Common myeloid progenitor, CD34-positive (primary cell): ENCODE results near the gene SPTY2D1.

Source experiments
- CTCF ChIA-PET: fragments of 350-600 bp; sonication (Branson Sonifier 250); formaldehyde crosslinking; loops from one replicate; lab custom pipeline; 2021; ENCODE audit warnings: antibody characterized with exemption; lab: Charles Lee
- POLR2A ChIA-PET: fragments of 350-600 bp; sonication (Branson Sonifier 250); formaldehyde crosslinking; loops from one replicate; lab custom pipeline; 2021; ENCODE audit warnings: antibody characterized with exemption; lab: Charles Lee
- DNase-seq, 3 donors: peaks; one replicate each; pipeline versions ENCODE4 v3.0.0 to v3.0.0-alpha.2; 2013
- H3K27ac ChIP-seq, 2 experiments: 1 replicate in 1 of 2; 2 replicates in 1 of 2; pipeline ENCODE4 v1.7.0; 2013; ENCODE audit warnings: inconsistent platforms in 2 of 2, low read length in 2 of 2, mild to moderate bottlenecking in 2 of 2, low read depth in 1 of 2, moderate library complexity in 1 of 2; ENCODE audit not compliant: severe bottlenecking in 2 of 2, insufficient read depth in 1 of 2, poor library complexity in 1 of 2
- H3K27me3 ChIP-seq, 5 experiments: replicated peaks in 2 of 5; 1 replicate in 3 of 5; 2 replicates in 2 of 5; pipeline versions ENCODE4 v1.6.1 to v1.7.0; 2013; ENCODE audit warnings: low read length in 4 of 5, mild to moderate bottlenecking in 2 of 5, moderate library complexity in 2 of 5, inconsistent platforms in 1 of 5; ENCODE audit not compliant: insufficient read depth in 5 of 5, control insufficient read depth in 4 of 5
- H3K36me3 ChIP-seq, 4 experiments: 1 replicate in 2 of 4; 2 replicates in 2 of 4; pipeline versions ENCODE4 v1.6.1 to v1.7.0; 2013; ENCODE audit warnings: low read length in 3 of 4, control low read depth in 1 of 4, mild to moderate bottlenecking in 1 of 4; ENCODE audit not compliant: control insufficient read depth in 4 of 4, insufficient read depth in 4 of 4
- H3K4me1 ChIP-seq, 4 experiments: 1 replicate in 3 of 4; 2 replicates in 1 of 4; pipeline versions ENCODE4 v1.6.1 to v1.7.1; 2013; ENCODE audit warnings: low read length in 3 of 4, mild to moderate bottlenecking in 3 of 4, control low read depth in 1 of 4, inconsistent platforms in 1 of 4, moderate library complexity in 1 of 4; ENCODE audit not compliant: control insufficient read depth in 4 of 4, insufficient read depth in 4 of 4; ENCODE audit errors: control extremely low read depth in 1 of 4
- H3K4me3 ChIP-seq, 7 experiments: 1 replicate in 4 of 7; 2 replicates in 3 of 7; pipeline versions ENCODE4 v1.5.1 to v1.7.0; 2013; ENCODE audit warnings: mild to moderate bottlenecking in 7 of 7, low read length in 6 of 7, moderate library complexity in 6 of 7, inconsistent platforms in 2 of 7, low read depth in 2 of 7, control low read depth in 1 of 7; ENCODE audit not compliant: insufficient read depth in 4 of 7, control insufficient read depth in 1 of 7; ENCODE audit errors: extremely low read depth in 1 of 7
- H3K9me3 ChIP-seq, 5 experiments: 1 replicate in 4 of 5; 2 replicates in 1 of 5; pipeline versions ENCODE4 v1.6.1 to v1.7.1; 2013; ENCODE audit warnings: low read length in 4 of 5, mild to moderate bottlenecking in 2 of 5, inconsistent platforms in 1 of 5, low read depth in 1 of 5, moderate library complexity in 1 of 5; ENCODE audit not compliant: control insufficient read depth in 4 of 5, insufficient read depth in 2 of 5; ENCODE audit errors: control extremely low read depth in 1 of 5
- WGBS: methylation state at CpG from one replicate; pipeline ENCODE4 v1.1.5; 2013; ENCODE audit not compliant: insufficient coverage; 5-methylcytosine and 5-hydroxymethylcytosine counted together

SPTY2D1 gene

DNA sequence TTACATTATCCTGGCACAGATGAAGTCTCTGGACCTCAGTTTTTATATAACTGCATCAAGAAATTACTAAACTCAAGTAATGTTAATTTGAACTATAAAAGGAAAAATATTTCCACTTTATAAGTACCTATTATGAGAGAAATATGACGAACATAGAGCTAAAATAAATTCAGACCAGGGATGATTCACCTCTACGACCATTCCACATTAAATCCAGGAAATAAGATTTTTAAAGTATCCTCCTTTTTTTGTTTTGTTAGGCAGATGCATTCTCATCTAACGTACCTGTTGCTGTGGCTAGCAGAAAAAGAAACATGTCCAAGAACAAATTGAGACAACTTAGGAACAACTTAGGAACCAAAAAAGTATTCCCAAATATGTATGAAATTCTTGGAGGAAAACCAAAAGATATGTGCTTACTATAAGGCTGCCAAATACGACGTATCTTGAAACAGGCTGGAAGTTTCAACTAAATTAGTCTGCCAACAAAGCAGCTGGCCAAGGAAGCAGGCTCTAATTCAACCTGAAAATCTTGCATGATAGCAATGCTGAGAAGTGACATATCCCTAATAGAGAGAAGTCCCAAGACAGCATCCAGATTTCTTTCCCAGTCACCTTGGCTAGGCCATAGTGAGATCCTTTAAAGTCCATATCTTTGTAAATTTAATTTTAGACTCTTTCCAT is 15.7 kb downstream of the SPTY2D1 start:
- H3K27ac ChIP-seq = peak overlapping the region in 1 of 2 experiments; percentile 55
- H3K4me3 ChIP-seq = peak overlapping the region in 2 of 7 experiments; percentile 40 to 59
- peaks cover 0 to 1% (median 0%) of the 10 kb centered on the region in 5 experiments for H3K9me3 ChIP-seq
- ChIA-PET CTCF (interaction anchor here (0.8 to 2.1 kb wide), 4 partner anchors 15 to 105 kb away, joined by 3 to 6 read pairs (median 4); partner anchors contain the start of gene SPTY2D1), POLR2A (interaction anchor here (0.6 to 0.9 kb wide), 2 partner anchors 16 to 23 kb away, joined by 3 to 5 read pairs; partner anchors contain the start of gene SPTY2D1)
- peaks cover 2 to 18% (median 15%) of the 10 kb centered on the region in 4 experiments for H3K36me3 ChIP-seq
- no peaks in the 10 kb centered on the region for H3K27me3 ChIP-seq
- no peak for DNase-seq
- H3K4me1 ChIP-seq = peaks cover 25 to 46% (median 37%) of the 10 kb centered on the region in 4 experiments
- 82% methylated on average over 3 of the region's 5 CpGs for WGBS

- Histone ChIP-seq H3K27ac (peak overlapping the region in 1 of 2 experiments; percentile 55), H3K27me3 (no peaks in the 10 kb centered on the region), H3K36me3 (peaks cover 2 to 20% (median 17%) of the 10 kb centered on the region in 4 experiments), H3K4me3 (peak overlapping the region in 4 of 7 experiments; percentile 32 to 59 (median 45)), H3K4me1 (peaks cover 25 to 46% (median 37%) of the 10 kb centered on the region in 4 experiments), H3K9me3 (no peaks in the 10 kb centered on the region)
- POLR2A ChIA-PET = interaction anchor here (0.9 kb wide), 1 partner anchor 16 kb away, joined by 5 read pairs; the partner anchor contains the start of gene SPTY2D1
- CTCF ChIA-PET = interaction anchor here (0.8 to 2.1 kb wide), 3 partner anchors 14 to 106 kb away, joined by 3 to 6 read pairs (median 4); partner anchors contain the start of gene SPTY2D1
- peak; percentile 37 to 81 (median 78) for DNase-seq
- 8% methylated on average over 2 of the region's 10 CpGs for WGBS
Observed at GRCh38 chr11:18617688-18618341, 16.3 kb downstream of the SPTY2D1 start.

DNA sequence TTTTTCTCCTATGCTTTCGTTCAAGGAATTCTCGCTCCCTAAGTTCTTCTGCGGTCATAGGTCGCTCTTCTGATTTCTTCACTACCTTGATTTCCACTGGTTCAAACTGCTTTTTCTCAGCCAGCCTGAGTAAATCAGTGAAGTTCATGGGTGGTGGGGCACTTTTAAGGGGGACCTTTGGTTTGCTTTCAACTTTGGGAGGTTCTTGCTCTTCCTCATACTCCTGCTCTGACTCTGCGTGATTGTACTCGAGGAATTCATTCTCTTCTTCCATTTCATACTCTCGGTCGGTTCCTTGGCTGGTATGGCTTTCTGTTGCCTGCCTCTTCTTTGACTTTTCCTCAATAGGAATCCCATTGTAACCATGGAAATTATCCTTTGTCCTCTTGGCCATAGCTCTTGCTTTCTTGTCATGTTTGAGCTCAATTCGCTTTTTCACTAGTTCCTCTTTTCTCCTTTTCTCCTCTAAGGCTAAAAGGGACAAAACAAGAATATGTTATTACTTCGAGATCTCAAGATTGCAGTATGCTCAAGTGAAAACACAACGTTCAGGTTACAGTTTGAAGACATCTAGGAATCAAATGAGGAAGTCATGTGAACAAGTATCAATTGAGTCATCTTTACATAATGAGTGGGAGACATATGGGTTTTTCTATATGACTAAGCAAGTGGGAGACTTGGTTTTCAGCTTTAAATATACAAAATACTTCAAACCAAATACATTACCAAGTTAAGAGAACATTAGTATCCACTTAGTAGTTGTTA is 18.3 kb downstream of the SPTY2D1 start:
- POLR2A ChIA-PET = no interaction called here
- WGBS = 80% methylated on average over 9 of the region's 11 CpGs
- Histone ChIP-seq H3K27me3 (no peaks in the 10 kb centered on the region), H3K9me3 (no peaks in the 10 kb centered on the region), H3K4me3 (peak overlapping the region in 1 of 7 experiments; percentile 14), H3K4me1 (peaks cover 25 to 46% (median 37%) of the 10 kb centered on the region in 4 experiments), H3K27ac (no peak overlapping the region), H3K36me3 (peaks cover 2 to 30% (median 23%) of the 10 kb centered on the region in 4 experiments)
- peak; percentile 38 to 91 (median 82) for DNase-seq
- CTCF ChIA-PET = interaction anchor here (0.5 to 1.4 kb wide), 5 partner anchors 12 to 115 kb away, joined by 3 to 4 read pairs (median 3); no protein-coding TSS in a partner anchor

DNA sequence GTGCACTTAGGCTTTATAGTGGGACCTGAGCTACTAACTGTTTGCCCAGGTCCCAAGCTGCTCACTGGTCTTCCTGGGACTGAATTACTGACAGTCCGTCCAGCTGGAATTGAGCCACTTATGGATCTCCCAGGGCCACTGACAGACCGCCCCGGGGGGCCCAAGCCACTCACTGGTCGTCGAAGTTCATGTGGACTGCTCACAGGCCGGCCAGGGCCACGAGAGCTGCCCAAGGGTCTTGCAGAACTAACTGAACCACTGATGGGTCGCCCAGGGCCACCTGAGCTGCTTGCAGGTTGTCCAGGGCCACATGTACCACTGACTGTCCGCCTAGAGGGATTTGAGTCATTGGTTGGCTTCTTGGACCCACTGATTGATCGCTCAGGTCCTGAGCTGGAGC is 19.5 kb downstream of the SPTY2D1 start:
- Histone ChIP-seq H3K27me3 (no peaks in the 10 kb centered on the region), H3K4me3 (no peak overlapping the region), H3K36me3 (peaks cover 4 to 36% (median 27%) of the 10 kb centered on the region in 4 experiments), H3K9me3 (no peaks in the 10 kb centered on the region), H3K4me1 (peaks cover 25 to 46% (median 36%) of the 10 kb centered on the region in 4 experiments), H3K27ac (no peak overlapping the region)
- WGBS = 96% methylated on average over 9 of the region's 10 CpGs
- ChIA-PET POLR2A (no interaction called here), CTCF (interaction anchor here (0.6 to 2.5 kb wide), 4 partner anchors 12 to 181 kb away, joined by 3 to 9 read pairs (median 3); no protein-coding TSS in a partner anchor)
- no peak for DNase-seq

- H3K36me3 ChIP-seq = peaks cover 13 to 53% (median 32%) of the 10 kb centered on the region in 4 experiments
- POLR2A ChIA-PET = no interaction called here
- H3K9me3 ChIP-seq = no peaks in the 10 kb centered on the region
- CTCF ChIA-PET = no interaction called here
- H3K4me1 ChIP-seq = peaks cover 10 to 24% (median 18%) of the 10 kb centered on the region in 4 experiments
- no peak overlapping the region for H3K4me3 ChIP-seq
- WGBS = 100% methylated on average over 1 of the region's 4 CpGs
- H3K27me3 ChIP-seq = no peaks in the 10 kb centered on the region
- DNase-seq = no peak
- H3K27ac ChIP-seq = no peak overlapping the region
Observed at GRCh38 chr11:18612394-18612793, 21.7 kb downstream of the SPTY2D1 start.

DNA sequence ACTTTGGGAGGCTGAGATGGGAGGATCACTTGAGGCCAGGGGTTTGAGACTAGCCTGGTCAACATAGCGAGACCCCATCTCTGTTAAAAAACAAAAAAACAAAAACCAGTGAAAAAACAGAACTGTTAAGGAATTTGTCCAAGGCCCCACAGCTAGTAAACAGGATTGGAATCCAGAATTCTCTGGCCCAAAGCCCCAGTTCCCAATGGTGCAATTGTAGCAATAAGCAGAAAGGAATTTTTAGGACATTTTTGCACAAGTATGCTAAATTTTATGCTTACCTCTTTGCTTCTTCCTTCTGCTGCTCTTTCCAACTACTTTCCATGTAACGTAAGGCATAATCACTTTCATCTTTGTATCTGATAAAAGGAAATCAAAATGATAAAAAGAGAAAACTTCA is 22.9 kb downstream of the SPTY2D1 start:
- POLR2A ChIA-PET = no interaction called here
- Histone ChIP-seq H3K9me3 (no peaks in the 10 kb centered on the region), H3K27ac (no peak overlapping the region), H3K4me1 (peaks cover 6 to 12% (median 7%) of the 10 kb centered on the region in 4 experiments), H3K36me3 (peaks cover 13 to 57% (median 34%) of the 10 kb centered on the region in 4 experiments), H3K4me3 (no peak overlapping the region), H3K27me3 (no peaks in the 10 kb centered on the region)
- DNase-seq = no peak
- no CpG with 5 or more reads among the region's 2 CpGs for WGBS
- CTCF ChIA-PET = interaction anchor here (1.1 kb wide), 1 partner anchor 22 kb away, joined by 3 read pairs; no protein-coding TSS in a partner anchor
